Upper lobe of left lung (tissue), 6 donors: Measurements from ENCODE around the gene EXT2. TPM values are rescaled to one million over a fixed set of nuclear protein-coding genes. Genes with fewer than 3 reads are reported as not detected.

Experiments
- ATAC-seq, 2 donors: fragments of 200-7000 bp; cut with Tn5 transposase; one replicate each; pipeline ENCODE4 v1.9.1; 2022; ENCODE audit warnings: mild to moderate bottlenecking in 2 of 2, moderate library complexity in 2 of 2; ENCODE audit not compliant: low FRiP score in 2 of 2
- DNase-seq, 2 donors: peaks; one replicate each; pipeline ENCODE4 v3.0.0-alpha.2; 2019 to 2020
- H3K27ac ChIP-seq, 4 donors: fragments of 200-600 bp; sonication (generic); one replicate each; pipeline ENCODE4 v1.5.1; 2016 to 2019
- H3K27me3 ChIP-seq, 4 donors: fragments of 200-600 bp; sonication (generic); one replicate each; pipeline ENCODE4 v1.5.1; 2017 to 2019
- H3K36me3 ChIP-seq, 4 donors: fragments of 200-600 bp; sonication (generic); one replicate each; pipeline ENCODE4 v1.5.1; 2016 to 2019
- H3K4me1 ChIP-seq, 4 donors: fragments of 200-600 bp; sonication (generic); one replicate each; pipeline ENCODE4 v1.5.1; 2018 to 2019
- H3K4me3 ChIP-seq, 4 donors: fragments of 200-600 bp; sonication (generic); one replicate each; pipeline ENCODE4 v1.5.1; 2017 to 2019; ENCODE audit warnings: mild to moderate bottlenecking in 2 of 4, moderate library complexity in 1 of 4
- H3K9me3 ChIP-seq, 4 donors: fragments of 200-600 bp; sonication (generic); one replicate each; pipeline ENCODE4 v1.5.1; 2018 to 2019
- CTCF ChIP-seq, 6 experiments: fragments of 450-650 bp in 4 of 6; fragments of 200-600 bp in 2 of 6; sonication (generic) in 2 of 6; IDR thresholded peaks; one replicate each; pipeline ENCODE4 v1.5.1; 2016 to 2019; ENCODE audit warnings: antibody characterized with exemption in 6 of 6
- EP300 ChIP-seq, 4 donors: sonication (generic); formaldehyde crosslinking; IDR thresholded peaks; one replicate each; pipeline ENCODE4 v1.5.1; 2017; ENCODE audit warnings: antibody characterized with exemption in 4 of 4, control low read depth in 2 of 4
- POLR2A ChIP-seq, 4 donors: fragments of 450-650 bp; IDR thresholded peaks; one replicate each; pipeline ENCODE4 v1.5.1; 2016 to 2017; ENCODE audit warnings: antibody characterized with exemption in 4 of 4, mild to moderate bottlenecking in 2 of 4
- POLR2AphosphoS5 ChIP-seq, 2 donors: sonication (generic); formaldehyde crosslinking; IDR thresholded peaks; one replicate each; pipeline ENCODE4 v1.5.1; 2017; ENCODE audit warnings: antibody characterized with exemption in 2 of 2
- WGBS, 2 donors: methylation state at CpG; one replicate each; pipeline ENCODE4 v1.1.5; 2017 to 2018; 5-methylcytosine and 5-hydroxymethylcytosine counted together
- total RNA-seq, 6 donors: library from RNA; depleted of rRNA in 4 of 6; stranded (reverse); fragments of >200 nt in 4 of 6; gene quantifications; one replicate each; pipeline versions ENCODE4 v1.1.0 to v1.2.1, GENCODE V29; 2016 to 2021
- donor health status: DM: no; HTN: no; CAD: no; lungs with moderate emphysema.
- donor health status: DM: no; HTN: yes; CAD: no; lungs with severe emphysema.

EXT2 gene
- total RNA-seq, 6 donors from 2014 or later: 45.3 to 64.0 (median 57.4) TPM

- H3K9me3 ChIP-seq: no peaks in the 10 kb centered on the region
- H3K27ac ChIP-seq: no peak overlapping the region
- H3K4me1 ChIP-seq: no peaks in the 10 kb centered on the region
- no peak for ATAC-seq
- no peaks in the 10 kb centered on the region for H3K36me3 ChIP-seq
- no peak for DNase-seq
- WGBS, 2 donors: 83 to 87% methylated on average over 3 of the region's 3 CpGs
- no peak for TF ChIP-seq POLR2AphosphoS5 (IDR thresholded peaks at IDR 0.05)
- no peak for TF ChIP-seq EP300 (IDR thresholded peaks at IDR 0.05)
- no peak for TF ChIP-seq CTCF (IDR thresholded peaks at IDR 0.05)
- no peak for TF ChIP-seq POLR2A (IDR thresholded peaks at IDR 0.05)
- no peaks in the 10 kb centered on the region for H3K27me3 ChIP-seq
- H3K4me3 ChIP-seq: no peak overlapping the region
Observed at GRCh38 chr11:44049832-44050231, 45.6 kb upstream of the EXT2 start.

GRCh38 chr11:44051171-44051570, 44.3 kb upstream of the EXT2 start:
- Histone ChIP-seq H3K27me3 (no peaks in the 10 kb centered on the region), H3K27ac (no peak overlapping the region), H3K4me1 (no peaks in the 10 kb centered on the region), H3K4me3 (no peak overlapping the region), H3K36me3 (no peaks in the 10 kb centered on the region), H3K9me3 (no peaks in the 10 kb centered on the region)
- DNase-seq: no peak
- WGBS, 2 donors: 89 to 100% methylated on average over 1 to 4 of the region's 4 CpGs
- no peak for ATAC-seq
- TF ChIP-seq CTCF (IDR thresholded peaks at IDR 0.05) (no peak), EP300 (IDR thresholded peaks at IDR 0.05) (no peak), POLR2A (IDR thresholded peaks at IDR 0.05) (no peak), POLR2AphosphoS5 (IDR thresholded peaks at IDR 0.05) (no peak)

GRCh38 chr11:44057340-44057739, 38.1 kb upstream of the EXT2 start:
- H3K4me3 ChIP-seq: no peak overlapping the region
- no peaks in the 10 kb centered on the region for H3K4me1 ChIP-seq
- WGBS, 2 donors: 91 to 94% methylated on average over 6 of the region's 6 CpGs
- H3K27me3 ChIP-seq: no peaks in the 10 kb centered on the region
- no peaks in the 10 kb centered on the region for H3K36me3 ChIP-seq
- H3K27ac ChIP-seq: no peak overlapping the region
- no peaks in the 10 kb centered on the region for H3K9me3 ChIP-seq
- TF ChIP-seq POLR2AphosphoS5 (IDR thresholded peaks at IDR 0.05): no peak
- TF ChIP-seq EP300 (IDR thresholded peaks at IDR 0.05): no peak
- no peak for TF ChIP-seq CTCF (IDR thresholded peaks at IDR 0.05)
- no peak for TF ChIP-seq POLR2A (IDR thresholded peaks at IDR 0.05)
- ATAC-seq (no peak), DNase-seq (no peak)

GRCh38 chr11:44058275-44058674, 37.2 kb upstream of the EXT2 start:
- no peak for ATAC-seq
- 91 to 94% methylated on average over 6 of the region's 6 CpGs for WGBS, 2 donors

More at GRCh38 chr11:44058275-44058674, 37.2 kb upstream of the EXT2 start:
- no peak overlapping the region for H3K27ac ChIP-seq
- DNase-seq: no peak
- H3K4me1 ChIP-seq: no peaks in the 10 kb centered on the region
- H3K27me3 ChIP-seq: no peaks in the 10 kb centered on the region
- TF ChIP-seq CTCF (IDR thresholded peaks at IDR 0.05) (no peak), POLR2AphosphoS5 (IDR thresholded peaks at IDR 0.05) (no peak), EP300 (IDR thresholded peaks at IDR 0.05) (no peak), POLR2A (IDR thresholded peaks at IDR 0.05) (no peak)
- no peaks in the 10 kb centered on the region for H3K9me3 ChIP-seq
- H3K36me3 ChIP-seq: no peaks in the 10 kb centered on the region
- H3K4me3 ChIP-seq: no peak overlapping the region
